ENCODE data around the gene ADISSP.

The ADISSP gene

GRCh38 chr20:3782597-3782996 lies 15.0 kb upstream of the ADISSP start:
- TF ChIP-seq EZH2phosphoT487 (conservative IDR thresholded peaks at IDR 0.05; ENCODE audit: low read length) (no peak), CTCF (IDR thresholded peaks at IDR 0.05; ENCODE audit: insufficient read depth, low read length, poor library complexity, severe bottlenecking) (no peak)
- Histone ChIP-seq H3K4me2 (ENCODE audit: low read depth, low read length, poor library complexity, severe bottlenecking) (no peak overlapping the region), H3K9me2 (replicated peaks; ENCODE audit: insufficient read depth, low read length) (no peaks in the 10 kb centered on the region), H3K79me2 (ENCODE audit: insufficient read depth, low read length) (no peaks in the 10 kb centered on the region; the same call in 1 of the 2 replicates), H3K27me3 (ENCODE audit: low read length) (no peaks in the 10 kb centered on the region), H3K4me3 (ENCODE audit: insufficient read depth, low read length, poor library complexity, severe bottlenecking) (no peak overlapping the region), H3K9ac (ENCODE audit: low read length) (no peak overlapping the region), H3K27ac (ENCODE audit: low read depth, low read length) (no peak overlapping the region), H3K9me3 (ENCODE audit: insufficient read depth, low read length) (no peaks in the 10 kb centered on the region), H3K36me3 (ENCODE audit: low read length) (no peaks in the 10 kb centered on the region), H4K20me1 (ENCODE audit: low read depth, low read length) (no peaks in the 10 kb centered on the region), H2AFZ (ENCODE audit: low read depth, low read length, severe bottlenecking) (no peak overlapping the region), H3F3A (ENCODE audit: insufficient read depth) (peaks cover 6% of the 10 kb centered on the region; the same call in 1 of the 2 replicates)

- peaks cover 6% of the 10 kb centered on the region; the same call in 1 of the 2 replicates for H3F3A ChIP-seq (ENCODE audit: insufficient read depth)
- no peak within 1 kb of the TSS for H2AFZ ChIP-seq (ENCODE audit: low read depth, low read length, severe bottlenecking)
- H3K36me3 ChIP-seq (ENCODE audit: low read length), result no peaks in the 10 kb centered on the region
- no peaks in the 10 kb centered on the region for H4K20me1 ChIP-seq (ENCODE audit: low read depth, low read length)
- no peak within 1 kb of the TSS; the same call in 1 of the 2 replicates for H3K9ac ChIP-seq (ENCODE audit: low read length)
- TF ChIP-seq EZH2phosphoT487 (conservative IDR thresholded peaks at IDR 0.05; ENCODE audit: low read length) (no peak), CTCF (IDR thresholded peaks at IDR 0.05; ENCODE audit: insufficient read depth, low read length, poor library complexity, severe bottlenecking) (no peak)
- no peak within 1 kb of the TSS for H3K4me3 ChIP-seq (ENCODE audit: insufficient read depth, low read length, poor library complexity, severe bottlenecking)
- no peaks in the 10 kb centered on the region; the same call in 1 of the 2 replicates for H3K79me2 ChIP-seq (ENCODE audit: insufficient read depth, low read length)
- no peaks in the 10 kb centered on the region for H3K9me2 ChIP-seq (replicated peaks; ENCODE audit: insufficient read depth, low read length)
- no peaks in the 10 kb centered on the region for H3K9me3 ChIP-seq (ENCODE audit: insufficient read depth, low read length)
- H3K27me3 ChIP-seq (ENCODE audit: low read length), result no peaks in the 10 kb centered on the region
- H3K27ac ChIP-seq (ENCODE audit: low read depth, low read length), result no peak within 1 kb of the TSS
- peak within 1 kb of the TSS; percentile 58 for H3K4me2 ChIP-seq (ENCODE audit: low read depth, low read length, poor library complexity, severe bottlenecking)
These were observed 13.8 kb upstream of the ADISSP start, which contains the start of gene SPEF1 for GRCh38 chr20:3781153-3781910. Gene SPEF1, minus strand, starts transcription at chr20:3781448. Its CDS starts 161 bp downstream, at chr20:3781287.

GRCh38 chr20:3778976-3779375 lies 11.4 kb upstream of the ADISSP start:
- no peaks in the 10 kb centered on the region for H3K79me2 ChIP-seq (ENCODE audit: insufficient read depth, low read length)
- TF ChIP-seq EZH2phosphoT487 (conservative IDR thresholded peaks at IDR 0.05; ENCODE audit: low read length) (no peak), CTCF (IDR thresholded peaks at IDR 0.05; ENCODE audit: insufficient read depth, low read length, poor library complexity, severe bottlenecking) (no peak)
- H3K4me3 ChIP-seq (ENCODE audit: insufficient read depth, low read length, poor library complexity, severe bottlenecking), result no peak overlapping the region
- no peaks in the 10 kb centered on the region for H3K36me3 ChIP-seq (ENCODE audit: low read length)
- no peak overlapping the region for H3K9ac ChIP-seq (ENCODE audit: low read length)
- H3K27ac ChIP-seq (ENCODE audit: low read depth, low read length), result no peak overlapping the region
- H3K9me3 ChIP-seq (ENCODE audit: insufficient read depth, low read length), result no peaks in the 10 kb centered on the region
- no peaks in the 10 kb centered on the region for H3K27me3 ChIP-seq (ENCODE audit: low read length)
- H3K9me2 ChIP-seq (replicated peaks; ENCODE audit: insufficient read depth, low read length), result no peaks in the 10 kb centered on the region
- no peak overlapping the region for H3K4me2 ChIP-seq (ENCODE audit: low read depth, low read length, poor library complexity, severe bottlenecking)
- peaks cover 6% of the 10 kb centered on the region; the same call in 1 of the 2 replicates for H3F3A ChIP-seq (ENCODE audit: insufficient read depth)
- H2AFZ ChIP-seq (ENCODE audit: low read depth, low read length, severe bottlenecking), result no peak overlapping the region
- no peaks in the 10 kb centered on the region for H4K20me1 ChIP-seq (ENCODE audit: low read depth, low read length)

Data from SU-DHL-6 (cell line).